HepG2 (cell line): ENCODE results near the gene PRSS36. TPM values are rescaled to one million over a fixed set of nuclear protein-coding genes. Genes with fewer than 3 reads are reported as not detected.
A peak's percentile ranks its signal among the peaks of the same experiment; 100 is the strongest.

ENCODE experiments used
- ADNP ChIP-seq: sonication (generic); formaldehyde crosslinking; IDR thresholded peaks from 2 replicates; pipeline ENCODE4 v1.4.0; 2020; ENCODE audit warnings: missing genetic modification reagents
- ATF6 ChIP-seq: sonication (generic); formaldehyde crosslinking; conservative IDR thresholded peaks from 2 replicates; pipeline ENCODE4 v1.4.0; 2020; ENCODE audit warnings: missing genetic modification reagents
- CBX2 ChIP-seq, 2 experiments: fragments of 200-600 bp in 1 of 2; sonication (generic); formaldehyde crosslinking in 1 of 2; IDR thresholded peaks; 2 replicates each; pipeline versions ENCODE4 v1.7.0 to v1.8.1; 2018 to 2022; ENCODE audit warnings: low read depth in 2 of 2, low read length in 1 of 2, mild to moderate bottlenecking in 1 of 2, missing genetic modification reagents in 1 of 2
- DRAP1 ChIP-seq: IDR thresholded peaks from 2 replicates; pipeline ENCODE4 v1.6.1; 2016; ENCODE audit warnings: missing genetic modification reagents, missing compliant biosample characterization
- FOXO1 ChIP-seq: sonication (generic); formaldehyde crosslinking; IDR thresholded peaks from 2 replicates; pipeline ENCODE4 v1.4.0; 2020; ENCODE audit warnings: missing genetic modification reagents
- GATAD2A ChIP-seq: IDR thresholded peaks from 2 replicates; pipeline ENCODE4 v1.6.1; 2016
- IRX3 ChIP-seq: sonication (generic); formaldehyde crosslinking; IDR thresholded peaks from 2 replicates; pipeline ENCODE4 v1.8.1; 2023; ENCODE audit warnings: mild to moderate bottlenecking, low read depth, missing genetic modification reagents, borderline replicate concordance
- KLF6 ChIP-seq: IDR thresholded peaks from 2 replicates; pipeline ENCODE4 v1.8.0; 2016; ENCODE audit warnings: missing biosample characterization, missing genetic modification reagents
- MIXL1 ChIP-seq: IDR thresholded peaks from 2 replicates; pipeline ENCODE4 v1.6.1; 2016
- MYNN ChIP-seq: sonication (generic); formaldehyde crosslinking; IDR thresholded peaks from 2 replicates; pipeline ENCODE4 v1.4.0; 2020; ENCODE audit warnings: mild to moderate bottlenecking, low read depth, missing genetic modification reagents
- SALL2 ChIP-seq: sonication (generic); formaldehyde crosslinking; IDR thresholded peaks from 2 replicates; pipeline ENCODE4 v1.8.1; 2023; ENCODE audit warnings: mild to moderate bottlenecking, missing genetic modification reagents, inconsistent platforms
- SMYD3 ChIP-seq: sonication (generic); formaldehyde crosslinking; IDR thresholded peaks from 2 replicates; pipeline ENCODE4 v1.8.1; 2023; ENCODE audit warnings: mild to moderate bottlenecking, missing genetic modification reagents
- TBL1XR1 ChIP-seq: fragments of 150-350 bp; IDR thresholded peaks from 2 replicates; pipeline ENCODE4 v1.6.1; 2014; ENCODE audit warnings: borderline replicate concordance, low read length; ENCODE audit not compliant: partially characterized antibody
- ZNF20 ChIP-seq: sonication (generic); formaldehyde crosslinking; IDR thresholded peaks from 2 replicates; pipeline ENCODE4 v1.4.0; 2020; ENCODE audit warnings: mild to moderate bottlenecking, moderate library complexity, missing genetic modification reagents
- ZNF230 ChIP-seq: sonication (generic); formaldehyde crosslinking; IDR thresholded peaks from 2 replicates; pipeline ENCODE4 v1.4.0; 2020; ENCODE audit warnings: mild to moderate bottlenecking, missing genetic modification reagents
- ZNF232 ChIP-seq: sonication (generic); formaldehyde crosslinking; IDR thresholded peaks from 2 replicates; pipeline ENCODE4 v1.4.0; 2020; ENCODE audit warnings: missing genetic modification reagents, borderline replicate concordance
- ZNF337 ChIP-seq: sonication (generic); formaldehyde crosslinking; IDR thresholded peaks from 2 replicates; pipeline ENCODE4 v1.5.1; 2020; ENCODE audit warnings: missing genetic modification reagents, low read depth, mild to moderate bottlenecking, borderline replicate concordance
- ZNF367 ChIP-seq: sonication (generic); formaldehyde crosslinking; IDR thresholded peaks from 2 replicates; pipeline ENCODE4 v1.4.0; 2020; ENCODE audit warnings: missing genetic modification reagents, borderline replicate concordance
- ZNF460 ChIP-seq: sonication (generic); formaldehyde crosslinking; IDR thresholded peaks from 2 replicates; pipeline ENCODE4 v1.5.1; 2020; ENCODE audit warnings: missing genetic modification reagents, mild to moderate bottlenecking, borderline replicate concordance
- ZNF543 ChIP-seq: sonication (generic); formaldehyde crosslinking; IDR thresholded peaks from 2 replicates; pipeline ENCODE4 v1.4.0; 2020; ENCODE audit warnings: mild to moderate bottlenecking, missing genetic modification reagents
- ZNF672 ChIP-seq: sonication (generic); formaldehyde crosslinking; IDR thresholded peaks from 2 replicates; pipeline ENCODE4 v1.8.1; 2022; ENCODE audit warnings: missing genetic modification reagents
- ZNF75D ChIP-seq: sonication (generic); formaldehyde crosslinking; IDR thresholded peaks from 2 replicates; pipeline ENCODE4 v1.8.1; 2023; ENCODE audit warnings: missing genetic modification reagents, mild to moderate bottlenecking, borderline replicate concordance
- ZSCAN25 ChIP-seq: sonication (generic); formaldehyde crosslinking; IDR thresholded peaks from 2 replicates; pipeline ENCODE4 v1.8.0; 2022; ENCODE audit warnings: mild to moderate bottlenecking, missing genetic modification reagents
- polyA plus RNA-seq, 8 experiments: library from polyadenylated mRNA; depleted of rRNA in 3 of 8; stranded (reverse) in 7 of 8; unstranded in 1 of 8; fragments of >200 nt; fragmentation: Illumina TruSeq in 4 of 8; extraction: Trizol in 4 of 8; gene quantifications; 2 replicates each; pipeline versions ENCODE4 v1.2.1 to v1.2.3, GENCODE V29; 2011 to 2016; ENCODE audit warnings: low read depth in 4 of 8, missing spikeins in 1 of 8, mixed read lengths in 1 of 8; ENCODE audit not compliant: insufficient read depth in 1 of 8
- total RNA-seq, 5 experiments: library from RNA; depleted of rRNA; stranded (reverse); fragments of >200 nt; fragmentation: Illumina TruSeq; extraction: Trizol; gene quantifications; 2 replicates each; pipeline ENCODE4 v1.2.3, GENCODE V29; 2016; ENCODE audit warnings: low read depth in 1 of 5
- TF ChIP-seq, protein P1 (sequence below): sonication (generic); formaldehyde crosslinking; IDR thresholded peaks from 2 replicates; pipeline ENCODE4 v1.4.0; 2020; ENCODE audit warnings: missing genetic modification reagents

The PRSS36 gene
- total and polyA plus RNA-seq, 2 of the 13 experiments (the other 11 are each of a cell fraction or from before 2014, with no cell fraction given): 1.5 to 2.1 TPM

- TF ChIP-seq ADNP (CRISPR knock-in tag) (no peak), ZNF460 (CRISPR knock-in tag) (no peak), TBL1XR1 (no peak), MIXL1 (CRISPR knock-in tag) (no peak), ZNF230 (no peak; the same call in 1 of the 2 replicates), ZNF367 (no peak), ZNF75D (no peak), ZNF20 (CRISPR knock-in tag) (no peak), DRAP1 (CRISPR knock-in tag) (no peak), ZNF543 (no peak), ZNF672 (CRISPR knock-in tag) (no peak), ATF6 (CRISPR knock-in tag) (no peak), ZNF232 (peak; percentile 5; the same call in 1 of the 2 replicates), CBX2 (IDR thresholded peaks at IDR 0.05; ENCODE audit: low read depth, low read length) (no peak), CBX2 (CRISPR knock-in tag; IDR thresholded peaks at IDR 0.05; ENCODE audit: low read depth) (no peak), FOXO1 (CRISPR knock-in tag) (no peak), MYNN (CRISPR knock-in tag) (no peak), SALL2 (CRISPR knock-in tag) (no peak), KLF6 (CRISPR knock-in tag) (no peak), ZSCAN25 (CRISPR knock-in tag) (no peak), IRX3 (CRISPR knock-in tag) (no peak), GATAD2A (no peak), SMYD3 (CRISPR knock-in tag) (no peak; the same call in 1 of the 2 replicates), ZNF337 (CRISPR knock-in tag) (no peak)
- TF ChIP-seq, protein P1, sequence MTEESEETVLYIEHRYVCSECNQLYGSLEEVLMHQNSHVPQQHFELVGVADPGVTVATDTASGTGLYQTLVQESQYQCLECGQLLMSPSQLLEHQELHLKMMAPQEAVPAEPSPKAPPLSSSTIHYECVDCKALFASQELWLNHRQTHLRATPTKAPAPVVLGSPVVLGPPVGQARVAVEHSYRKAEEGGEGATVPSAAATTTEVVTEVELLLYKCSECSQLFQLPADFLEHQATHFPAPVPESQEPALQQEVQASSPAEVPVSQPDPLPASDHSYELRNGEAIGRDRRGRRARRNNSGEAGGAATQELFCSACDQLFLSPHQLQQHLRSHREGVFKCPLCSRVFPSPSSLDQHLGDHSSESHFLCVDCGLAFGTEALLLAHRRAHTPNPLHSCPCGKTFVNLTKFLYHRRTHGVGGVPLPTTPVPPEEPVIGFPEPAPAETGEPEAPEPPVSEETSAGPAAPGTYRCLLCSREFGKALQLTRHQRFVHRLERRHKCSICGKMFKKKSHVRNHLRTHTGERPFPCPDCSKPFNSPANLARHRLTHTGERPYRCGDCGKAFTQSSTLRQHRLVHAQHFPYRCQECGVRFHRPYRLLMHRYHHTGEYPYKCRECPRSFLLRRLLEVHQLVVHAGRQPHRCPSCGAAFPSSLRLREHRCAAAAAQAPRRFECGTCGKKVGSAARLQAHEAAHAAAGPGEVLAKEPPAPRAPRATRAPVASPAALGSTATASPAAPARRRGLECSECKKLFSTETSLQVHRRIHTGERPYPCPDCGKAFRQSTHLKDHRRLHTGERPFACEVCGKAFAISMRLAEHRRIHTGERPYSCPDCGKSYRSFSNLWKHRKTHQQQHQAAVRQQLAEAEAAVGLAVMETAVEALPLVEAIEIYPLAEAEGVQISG (CRISPR knock-in tag): no peak
- TF ChIP-seq, all 625 proteins: peak for 42
Observed at GRCh38 chr16:31179219-31179746, 29.4 kb upstream of the PRSS36 start (continued).
